Stimulated activated naive CD8-positive, alpha-beta T cell treated with anti-CD3 and anti-CD28 coated beads, Interleukin-15, Interleukin-2, amounts not matched to agents 100 ng/mL and 50 ng/mL, for 24 hours (primary cell): ENCODE measurements around the gene ARAP3.

Source experiments
- H3K27ac Mint-ChIP-seq: one replicate; pipeline ENCODE4 v1.8.0; 2021; ENCODE audit warnings: mild to moderate bottlenecking, mixed read lengths
- H3K27me3 Mint-ChIP-seq: one replicate; pipeline ENCODE4 v1.8.0; 2021; ENCODE audit warnings: mixed read lengths
- H3K36me3 Mint-ChIP-seq: one replicate; pipeline ENCODE4 v1.8.0; 2021; ENCODE audit warnings: low read depth, mixed read lengths
- H3K4me1 Mint-ChIP-seq: one replicate; pipeline ENCODE4 v1.8.0; 2021; ENCODE audit warnings: low read depth, mixed read lengths
- H3K4me3 Mint-ChIP-seq: one replicate; pipeline ENCODE4 v1.8.0; 2021; ENCODE audit warnings: mild to moderate bottlenecking, mixed read lengths
- H3K9me3 Mint-ChIP-seq: one replicate; pipeline ENCODE4 v1.8.0; 2021; ENCODE audit warnings: mixed read lengths

ARAP3 gene

GRCh38 chr5:141608557-141608956 is 73.5 kb downstream of the ARAP3 start:
- Mint-ChIP-seq H3K27ac (peak overlapping the region; percentile 39), H3K36me3 (peaks cover 54% of the 10 kb centered on the region), H3K4me3 (no peak overlapping the region), H3K9me3 (no peaks in the 10 kb centered on the region), H3K27me3 (no peaks in the 10 kb centered on the region), H3K4me1 (peaks cover 95% of the 10 kb centered on the region)

- Mint-ChIP-seq H3K27me3 (no peaks in the 10 kb centered on the region), H3K27ac (peak overlapping the region; percentile 90), H3K4me1 (peaks cover 95% of the 10 kb centered on the region), H3K4me3 (no peak overlapping the region), H3K9me3 (no peaks in the 10 kb centered on the region), H3K36me3 (peaks cover 49% of the 10 kb centered on the region)
Measured at GRCh38 chr5:141608046-141608445, 74.0 kb downstream of the ARAP3 start.

- peak overlapping the region; percentile 66 for H3K4me3 Mint-ChIP-seq
- H3K36me3 Mint-ChIP-seq, result peaks cover 34% of the 10 kb centered on the region
- peak overlapping the region; percentile 90 for H3K27ac Mint-ChIP-seq
- H3K9me3 Mint-ChIP-seq, result no peaks in the 10 kb centered on the region
- no peaks in the 10 kb centered on the region for H3K27me3 Mint-ChIP-seq
- H3K4me1 Mint-ChIP-seq, result peaks cover 95% of the 10 kb centered on the region
Measured at GRCh38 chr5:141605523-141606277, 76.3 kb downstream of the ARAP3 start.

GRCh38 chr5:141603923-141604717 is 77.9 kb downstream of the ARAP3 start:
- Mint-ChIP-seq H3K36me3 (peaks cover 32% of the 10 kb centered on the region), H3K4me1 (peaks cover 98% of the 10 kb centered on the region), H3K27me3 (no peaks in the 10 kb centered on the region), H3K4me3 (peak overlapping the region; percentile 74), H3K9me3 (no peaks in the 10 kb centered on the region), H3K27ac (peak overlapping the region; percentile 90)
